ENCODE data around the gene C11orf71. TPM values are rescaled to one million over a fixed set of nuclear protein-coding genes. Genes with fewer than 3 reads are reported as not detected.
A peak's percentile ranks its signal among the peaks of the same experiment; 100 is the strongest.

C11orf71 gene
- 3.5 and 7.1 TPM in 2 replicates for total RNA-seq

GRCh38 chr11:114400216-114400914 lies at the start of gene C11orf71, which contains the start of gene RBM7:
Gene C11orf71 (minus strand): TSS chr11:114400511. CDS start chr11:114400331, 180 bp downstream.
Gene RBM7 (plus strand): TSS chr11:114400666. CDS start chr11:114400672, 6 bp downstream.
- DNase-seq (ENCODE audit: extremely low read depth, low read depth, low spot score), result peak; percentile 89

GRCh38 chr11:114449845-114450244 lies 49.5 kb upstream of the C11orf71 start:
- DNase-seq (ENCODE audit: extremely low read depth, low read depth, low spot score), result no peak

DNA sequence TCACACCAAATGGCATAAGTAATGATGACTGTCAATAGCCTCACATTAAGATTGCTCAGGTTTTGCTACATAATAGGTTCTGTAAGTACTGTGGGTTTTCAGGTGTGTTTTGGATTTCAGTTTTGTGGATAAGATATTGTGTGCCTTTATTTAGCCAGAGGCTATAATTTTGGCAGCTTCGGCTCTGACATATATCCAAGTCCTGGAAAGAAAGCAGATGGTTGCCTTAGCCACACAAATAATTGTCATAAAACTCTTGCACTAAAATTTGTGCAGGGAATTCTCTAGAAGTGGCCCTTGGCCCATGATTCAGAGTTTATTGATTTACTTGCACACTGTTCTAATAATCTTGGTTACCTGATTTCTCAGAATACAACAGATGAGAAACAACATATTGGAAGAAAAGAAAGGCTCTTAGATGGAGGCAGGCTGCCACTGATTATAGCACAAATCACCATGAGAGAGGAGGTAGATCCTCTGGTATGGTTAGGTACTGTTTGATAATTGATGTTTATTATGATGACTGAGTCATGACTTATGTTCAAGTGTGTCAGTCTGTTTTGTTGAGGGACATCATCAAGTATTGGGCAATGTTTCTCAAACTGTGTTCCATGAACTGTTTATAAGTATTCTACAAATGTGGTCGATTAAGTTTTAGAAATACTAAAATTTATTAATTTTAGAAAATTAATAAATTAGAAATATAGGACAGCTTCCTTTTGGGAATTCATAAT lies 48.6 kb upstream of the C11orf71 start:
- DNase-seq (ENCODE audit: extremely low read depth, low read depth, low spot score), result no peak

DNA sequence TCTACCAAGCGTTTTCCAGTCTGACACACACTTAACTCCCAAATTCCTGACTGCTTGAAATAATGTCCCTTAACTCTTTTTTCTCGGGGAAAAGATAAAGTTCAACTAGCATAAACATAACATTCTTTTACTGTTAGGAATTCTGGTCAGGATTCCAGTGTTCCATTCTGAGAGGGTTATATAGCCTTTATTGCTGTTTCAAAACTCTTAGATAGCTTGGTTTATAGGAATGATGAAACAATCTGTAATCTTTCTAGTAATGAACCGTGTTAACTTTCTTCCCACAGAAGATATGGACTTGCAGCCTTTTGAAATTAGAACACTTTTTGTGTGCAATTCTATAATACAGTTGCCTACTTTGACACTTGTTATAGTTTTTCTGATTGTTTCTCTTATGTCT lies 47.6 kb upstream of the C11orf71 start:
- DNase-seq (ENCODE audit: extremely low read depth, low read depth, low spot score), result no peak

GRCh38 chr11:114447444-114447843 lies 47.1 kb upstream of the C11orf71 start:
- DNase-seq (ENCODE audit: extremely low read depth, low read depth, low spot score), result no peak

DNA sequence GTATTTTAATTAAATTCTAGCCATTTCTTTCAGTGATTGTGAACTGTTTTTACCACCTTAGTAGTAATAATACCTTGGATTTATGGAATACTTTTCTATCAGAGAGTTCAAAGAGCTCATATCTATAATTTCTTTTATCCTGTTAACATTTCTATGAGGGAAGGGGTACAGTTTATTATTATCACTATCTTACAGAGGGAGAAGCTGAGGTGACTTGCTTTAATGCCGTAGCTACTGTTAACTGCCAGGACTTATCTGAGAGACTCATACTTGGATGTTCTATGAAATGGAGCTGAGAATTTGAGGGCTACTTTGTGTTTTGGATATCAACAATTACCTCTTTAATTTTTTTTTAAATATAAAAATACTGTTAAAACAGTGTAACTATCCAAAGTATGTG lies 42.2 kb upstream of the C11orf71 start:
- DNase-seq (ENCODE audit: extremely low read depth, low read depth, low spot score), result no peak

- DNase-seq (ENCODE audit: extremely low read depth, low read depth, low spot score), result no peak
These were observed 41.6 kb upstream of the C11orf71 start for GRCh38 chr11:114441921-114442320.

DNA sequence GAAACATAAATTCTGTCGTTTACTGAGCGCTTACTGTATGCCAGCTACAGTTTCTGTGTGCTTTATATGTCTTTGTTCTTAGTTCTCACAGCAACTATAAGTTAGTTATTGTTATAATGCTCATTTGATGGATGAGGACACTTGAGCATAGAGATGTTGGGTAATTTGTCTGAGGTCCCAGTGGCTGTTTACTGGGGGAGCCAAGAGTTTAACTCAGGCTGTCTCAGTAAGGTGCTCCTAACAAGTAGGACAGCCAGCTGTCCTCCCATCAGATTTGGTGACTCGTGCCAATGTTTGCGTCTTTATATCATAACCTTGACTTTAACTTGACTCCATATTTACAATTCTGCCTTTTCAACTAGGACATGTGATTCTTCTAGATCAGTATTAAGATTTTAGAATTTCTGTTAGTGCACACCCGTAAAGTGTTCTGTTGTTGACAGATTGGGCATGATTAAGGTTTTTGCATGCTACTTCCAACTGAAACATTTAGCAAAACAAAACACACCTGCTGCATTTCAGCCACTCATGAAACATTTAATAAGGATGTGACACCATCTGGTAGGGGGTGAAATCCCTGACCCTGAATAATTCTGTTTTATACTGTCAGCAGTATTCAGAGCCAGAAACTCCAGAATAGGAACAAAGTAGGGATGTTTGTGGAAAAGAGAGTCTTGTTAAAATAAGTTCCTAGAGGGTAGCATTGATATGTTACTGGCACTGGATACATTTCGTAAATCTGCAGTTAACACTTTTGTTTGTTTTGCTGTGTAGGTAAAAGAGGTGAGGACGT lies 40.9 kb upstream of the C11orf71 start:
- DNase-seq (ENCODE audit: extremely low read depth, low read depth, low spot score), result no peak

DNA sequence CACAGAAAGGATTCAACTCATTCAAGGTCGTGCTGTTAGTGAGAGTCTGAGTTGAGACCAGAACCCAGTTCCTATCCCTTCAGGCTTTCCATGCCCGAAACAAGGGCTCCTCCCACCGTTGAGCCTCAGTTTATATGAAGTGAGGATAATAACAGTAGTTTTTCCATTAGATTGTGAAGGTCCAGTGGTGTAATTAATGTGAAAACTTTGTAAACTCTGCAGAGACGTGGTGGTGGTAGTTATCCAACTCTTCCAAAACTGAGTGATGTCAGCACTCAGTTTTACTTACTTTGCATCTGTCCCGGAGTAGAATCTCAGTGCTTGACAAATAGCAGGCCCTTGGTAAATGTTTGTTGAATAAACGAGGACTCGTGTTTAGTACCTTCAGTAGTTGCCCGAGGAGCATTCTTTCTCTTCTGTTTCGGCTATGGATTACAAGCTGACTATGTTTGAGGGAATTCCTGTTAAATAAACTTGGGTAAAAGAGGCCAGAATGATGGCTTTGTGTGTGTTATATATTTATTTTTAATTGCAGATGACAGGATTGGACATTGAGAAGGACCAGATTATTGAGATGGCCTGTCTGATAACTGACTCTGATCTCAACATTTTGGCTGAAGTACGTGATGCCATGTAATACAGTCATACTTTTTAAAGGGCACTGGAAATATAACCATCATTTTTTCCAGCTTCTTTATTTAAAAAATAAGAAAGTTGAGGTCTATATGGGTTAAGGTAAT lies 40.0 kb upstream of the C11orf71 start:
- peak; percentile 39 for DNase-seq (ENCODE audit: extremely low read depth, low read depth, low spot score)

GRCh38 chr11:114439229-114440120 lies 39.2 kb upstream of the C11orf71 start, which contains the start of gene REXO2:
Gene REXO2 (plus strand): TSS chr11:114439467. CDS start chr11:114439529, 62 bp downstream.
- peak; percentile 67 for DNase-seq (ENCODE audit: extremely low read depth, low read depth, low spot score)

DNA sequence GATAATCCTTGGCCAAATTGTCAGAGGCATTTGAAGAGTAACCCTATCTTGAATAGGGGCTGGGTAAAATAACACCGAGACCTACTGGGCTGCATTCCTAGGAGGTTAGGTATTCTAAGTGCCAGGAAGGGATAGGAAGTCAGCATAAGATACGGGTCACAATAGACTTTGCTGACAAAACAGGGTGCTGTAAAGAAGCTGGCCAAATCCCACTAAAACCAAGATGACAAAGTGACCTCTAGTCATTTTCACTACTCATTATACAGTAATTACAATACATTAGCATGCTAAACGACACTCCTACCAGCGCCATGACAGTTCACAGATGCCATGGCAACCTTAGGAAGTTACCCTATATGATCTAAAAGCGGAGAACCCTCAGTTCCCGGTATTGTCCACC lies 38.0 kb upstream of the C11orf71 start:
- peak; percentile 25 for DNase-seq (ENCODE audit: extremely low read depth, low read depth, low spot score)

- DNase-seq (ENCODE audit: extremely low read depth, low read depth, low spot score), result no peak
These were observed 33.1 kb upstream of the C11orf71 start for GRCh38 chr11:114433376-114433775.

DNA sequence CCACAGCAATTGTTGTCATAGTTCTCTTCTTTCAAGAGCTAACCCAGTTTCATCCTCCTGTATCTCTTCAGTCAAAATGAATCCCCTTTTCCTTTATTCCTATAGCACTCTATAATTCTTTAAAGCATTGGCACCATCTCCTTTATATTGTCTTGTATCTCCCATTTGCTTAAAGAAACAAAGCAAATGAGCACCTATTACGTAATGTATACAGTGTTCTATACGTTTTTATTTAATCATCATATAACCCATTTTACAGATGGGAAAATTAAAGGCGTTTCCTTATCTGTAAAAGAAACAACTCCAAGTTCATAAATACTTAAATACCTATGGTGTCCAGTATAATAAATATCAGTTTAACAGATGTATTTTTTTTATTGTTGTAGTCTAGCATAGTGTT lies 32.6 kb upstream of the C11orf71 start:
- no peak for DNase-seq (ENCODE audit: extremely low read depth, low read depth, low spot score)

DNA sequence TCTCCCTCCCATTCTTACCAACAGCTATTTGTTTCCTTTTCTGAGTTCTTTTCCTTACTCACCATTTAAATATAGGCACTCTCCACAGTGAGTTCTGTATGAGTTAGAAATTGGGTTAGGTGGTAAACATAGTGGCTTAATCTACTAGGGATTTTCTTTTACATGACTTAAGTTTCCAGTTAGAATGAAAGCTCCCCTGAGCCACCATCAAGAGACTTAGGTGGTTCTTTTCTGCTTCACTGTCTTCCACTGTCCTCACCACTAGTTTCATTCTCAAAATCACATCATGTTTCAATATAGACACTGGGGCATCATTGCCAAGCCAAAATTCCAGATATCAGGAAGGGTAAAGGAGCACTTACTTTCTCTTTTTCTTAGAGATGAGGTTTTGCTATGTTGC lies 30.0 kb upstream of the C11orf71 start:
- DNase-seq (ENCODE audit: extremely low read depth, low read depth, low spot score), result no peak

DNA sequence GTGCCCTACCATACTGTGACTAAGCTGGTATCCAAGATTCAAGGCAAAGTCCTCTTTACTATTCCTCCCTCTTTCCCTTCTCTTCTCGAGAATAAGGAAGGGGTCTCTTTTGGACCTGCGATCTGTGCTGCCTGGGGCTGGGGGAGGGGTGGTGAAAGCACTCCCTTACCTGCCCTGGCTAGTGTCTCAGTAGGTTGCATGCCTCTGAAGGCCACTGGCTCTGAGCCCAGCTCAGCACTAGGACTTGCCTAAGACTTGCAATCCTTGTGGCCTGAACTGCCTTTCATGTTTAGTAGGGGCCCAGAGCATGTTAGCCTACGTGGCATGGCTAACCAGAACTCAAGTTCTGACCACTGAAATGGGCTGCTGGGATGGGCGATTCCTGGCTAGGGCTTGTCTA lies 26.0 kb upstream of the C11orf71 start:
- no peak for DNase-seq (ENCODE audit: extremely low read depth, low read depth, low spot score)

DNA sequence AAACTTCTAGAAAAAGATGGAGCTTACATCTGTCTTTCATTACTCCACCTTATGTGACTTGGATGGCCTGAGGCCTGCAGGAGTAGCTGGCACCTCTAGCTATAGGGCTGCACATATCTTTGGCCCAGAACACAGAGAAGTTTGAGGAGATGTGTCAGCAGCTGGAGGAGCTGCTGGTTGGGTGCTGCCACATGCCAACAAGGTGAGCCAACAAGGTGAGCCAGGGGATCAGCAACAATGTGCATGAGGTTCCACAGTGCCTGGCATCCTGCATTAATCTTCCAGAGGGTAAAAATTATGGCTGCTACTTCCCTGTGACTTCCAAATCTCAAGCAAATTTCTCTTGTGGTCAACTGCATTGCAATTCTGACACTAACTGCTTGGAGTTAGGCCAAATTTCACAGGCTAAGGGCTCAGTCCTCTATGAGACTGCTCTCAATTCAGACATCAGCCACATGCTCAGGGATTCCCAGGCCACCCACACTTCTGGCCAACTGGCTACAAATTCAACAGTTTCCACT lies 16.2 kb upstream of the C11orf71 start:
- DNase-seq (ENCODE audit: extremely low read depth, low read depth, low spot score), result no peak

DNA sequence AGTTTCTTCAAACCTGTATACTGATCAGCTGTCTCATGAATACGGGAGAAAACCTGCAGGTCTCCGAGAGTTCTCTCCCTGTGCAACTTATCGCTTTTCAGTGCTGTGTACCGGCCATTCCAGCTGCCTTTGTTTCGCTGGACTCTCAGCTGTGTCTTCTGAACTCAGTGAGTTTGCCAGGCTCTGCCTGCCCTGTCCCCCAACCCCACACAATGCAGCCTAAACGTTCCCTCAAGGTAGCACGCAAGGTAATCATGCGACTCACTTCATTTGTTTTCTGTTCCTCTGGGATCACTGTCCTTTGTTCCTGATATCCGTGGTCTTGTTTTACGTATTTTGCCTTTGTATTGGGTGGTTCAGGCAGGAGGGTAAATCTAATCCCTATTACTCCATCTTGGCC lies 13.6 kb upstream of the C11orf71 start:
- DNase-seq (ENCODE audit: extremely low read depth, low read depth, low spot score), result no peak

DNA sequence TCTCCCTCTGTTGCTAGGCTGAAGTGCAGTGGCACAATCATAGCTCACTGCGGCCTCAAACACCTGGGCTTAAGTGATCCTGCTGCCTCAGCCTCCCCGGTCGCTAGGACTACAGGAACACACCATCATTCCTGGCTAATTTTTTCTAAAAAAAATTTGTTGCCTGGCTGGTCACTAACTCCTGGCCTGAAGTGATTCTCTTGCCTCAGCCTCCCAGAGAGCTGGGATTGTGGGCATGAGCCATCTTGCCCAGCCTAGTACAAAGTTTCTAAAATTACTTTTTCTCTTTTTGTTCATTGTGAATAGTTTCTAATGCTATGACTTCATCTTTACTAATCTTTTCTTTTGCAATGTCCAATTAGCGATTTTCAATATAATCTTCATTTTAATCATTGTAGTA lies 12.6 kb upstream of the C11orf71 start:
- no peak for DNase-seq (ENCODE audit: extremely low read depth, low read depth, low spot score)

- no peak for DNase-seq (ENCODE audit: extremely low read depth, low read depth, low spot score)
These were observed 1.0 kb upstream of the C11orf71 start for GRCh38 chr11:114401311-114401710.

- no peak for DNase-seq (ENCODE audit: extremely low read depth, low read depth, low spot score)
These were observed 558 bp upstream of the C11orf71 start for GRCh38 chr11:114400915-114401223.
